ENCODE results near the gene ADAM19. TPM values are rescaled to one million over a fixed set of nuclear protein-coding genes. Genes with fewer than 3 reads are reported as not detected.

Gene ADAM19
- total and polyA plus RNA-seq, 2 of the 4 experiments (the other 2 are of a cell fraction), result 35.5 to 49.2 TPM

GRCh38 chr5:157447201-157447637 is 128.4 kb downstream of the ADAM19 start:
- Histone ChIP-seq H3K4me2 (ENCODE audit: low read depth, low read length) (no peak overlapping the region), H3K4me1 (ENCODE audit: control insufficient read depth, insufficient read depth, low read length) (peaks cover 2% of the 10 kb centered on the region; the same call in 1 of the 2 replicates), H2AK5ac (ENCODE audit: low read depth, low read length) (no peak overlapping the region), H3K4me3 (ENCODE audit: insufficient read depth, low read depth, low read length) (no peak overlapping the region), H3K4ac (ENCODE audit: low read depth, low read length) (no peak overlapping the region), H2BK15ac (ENCODE audit: low read depth, low read length) (no peak overlapping the region), H3K56ac (ENCODE audit: extremely low read depth, insufficient read depth, low read length) (no peak overlapping the region), H2BK5ac (ENCODE audit: low read depth, low read length, poor library complexity, severe bottlenecking) (no peak overlapping the region), H4K8ac (ENCODE audit: low read depth in 2 of 2, low read length in 2 of 2) (no peak overlapping the region), H3K9me3 (ENCODE audit: control insufficient read depth, insufficient read depth, low read length) (no peaks in the 10 kb centered on the region), H2AK9ac (replicated peaks; ENCODE audit: low read depth, low read length, poor library complexity) (no peak overlapping the region), H2AFZ (replicated peaks; ENCODE audit: low read length, poor library complexity) (no peak overlapping the region), H3K18ac (ENCODE audit: low read depth, low read length) (no peak overlapping the region), H4K91ac (ENCODE audit: insufficient read depth, low read depth, low read length) (no peak overlapping the region), H3K14ac (replicated peaks; ENCODE audit: low read depth, low read length) (no peak overlapping the region), H3K27ac (ENCODE audit: insufficient read depth, low read length) (no peak overlapping the region), H3K9me1 (ENCODE audit: insufficient read depth, low read length) (no peaks in the 10 kb centered on the region; the same call in 1 of the 2 replicates), H3K23ac (ENCODE audit: low read depth, low read length) (no peak overlapping the region), H4K5ac (ENCODE audit: low read depth, low read length) (no peak overlapping the region), H2BK120ac (ENCODE audit: low read depth, low read length) (no peak overlapping the region), H4K20me1 (ENCODE audit: insufficient read depth, low read length) (no peaks in the 10 kb centered on the region), H3K27me3 (ENCODE audit: control insufficient read depth, insufficient read depth, low read length) (no peaks in the 10 kb centered on the region), H3K36me3 (ENCODE audit: control insufficient read depth, insufficient read depth, low read length) (no peaks in the 10 kb centered on the region), H3K9ac (ENCODE audit: low read depth, low read length) (no peak overlapping the region), H2BK20ac (ENCODE audit: low read depth, low read length) (no peak overlapping the region), H3K79me1 (ENCODE audit: low read depth in 1 of 2, low read length in 2 of 2) (no peaks in the 10 kb centered on the region)
- dilution Hi-C loops (cut with HindIII; ENCODE audit: low sequenced_read_pairs, unreplicated experiment) (no loop called here), in situ Hi-C loops (cut with MboI; ENCODE audit: low sequenced_read_pairs) (no loop called here), intact Hi-C loops (cut with micrococcal nuclease) (no loop called here)
- no peak for ATAC-seq (ENCODE audit: low read depth)
- WGBS, 2 experiments (ENCODE audit: extremely low coverage in 2 of 2, insufficient read length in 1 of 2), result 89% methylated on average over 6 of the region's 13 CpGs; no CpG with 5 or more reads in 1 of the 2 experiments
- DNase-seq, result no peak
- BruUV-seq (replicated peaks), result no TSS peak
- POLR2A ChIA-PET (ENCODE audit: unreplicated experiment), result no interaction called here
- CTCF ChIA-PET, result interaction anchor here (1.5 kb wide), 1 partner anchor 13 kb away, joined by 4 read pairs; the partner anchor contains the start of gene NIPAL4
- TF ChIP-seq, protein P1, sequence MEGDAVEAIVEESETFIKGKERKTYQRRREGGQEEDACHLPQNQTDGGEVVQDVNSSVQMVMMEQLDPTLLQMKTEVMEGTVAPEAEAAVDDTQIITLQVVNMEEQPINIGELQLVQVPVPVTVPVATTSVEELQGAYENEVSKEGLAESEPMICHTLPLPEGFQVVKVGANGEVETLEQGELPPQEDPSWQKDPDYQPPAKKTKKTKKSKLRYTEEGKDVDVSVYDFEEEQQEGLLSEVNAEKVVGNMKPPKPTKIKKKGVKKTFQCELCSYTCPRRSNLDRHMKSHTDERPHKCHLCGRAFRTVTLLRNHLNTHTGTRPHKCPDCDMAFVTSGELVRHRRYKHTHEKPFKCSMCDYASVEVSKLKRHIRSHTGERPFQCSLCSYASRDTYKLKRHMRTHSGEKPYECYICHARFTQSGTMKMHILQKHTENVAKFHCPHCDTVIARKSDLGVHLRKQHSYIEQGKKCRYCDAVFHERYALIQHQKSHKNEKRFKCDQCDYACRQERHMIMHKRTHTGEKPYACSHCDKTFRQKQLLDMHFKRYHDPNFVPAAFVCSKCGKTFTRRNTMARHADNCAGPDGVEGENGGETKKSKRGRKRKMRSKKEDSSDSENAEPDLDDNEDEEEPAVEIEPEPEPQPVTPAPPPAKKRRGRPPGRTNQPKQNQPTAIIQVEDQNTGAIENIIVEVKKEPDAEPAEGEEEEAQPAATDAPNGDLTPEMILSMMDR (conservative IDR thresholded peaks at IDR 0.05; ENCODE audit: low read depth, low read length), result no peak
